COLO668 (cell line): Measurements from ENCODE around the gene MSI2.

Experiments used
- DNase-seq: peaks from one replicate; lab custom pipeline; 2025; ENCODE audit not compliant: unreplicated experiment; lab: John Stamatoyannopoulos, UW

Gene MSI2

DNA sequence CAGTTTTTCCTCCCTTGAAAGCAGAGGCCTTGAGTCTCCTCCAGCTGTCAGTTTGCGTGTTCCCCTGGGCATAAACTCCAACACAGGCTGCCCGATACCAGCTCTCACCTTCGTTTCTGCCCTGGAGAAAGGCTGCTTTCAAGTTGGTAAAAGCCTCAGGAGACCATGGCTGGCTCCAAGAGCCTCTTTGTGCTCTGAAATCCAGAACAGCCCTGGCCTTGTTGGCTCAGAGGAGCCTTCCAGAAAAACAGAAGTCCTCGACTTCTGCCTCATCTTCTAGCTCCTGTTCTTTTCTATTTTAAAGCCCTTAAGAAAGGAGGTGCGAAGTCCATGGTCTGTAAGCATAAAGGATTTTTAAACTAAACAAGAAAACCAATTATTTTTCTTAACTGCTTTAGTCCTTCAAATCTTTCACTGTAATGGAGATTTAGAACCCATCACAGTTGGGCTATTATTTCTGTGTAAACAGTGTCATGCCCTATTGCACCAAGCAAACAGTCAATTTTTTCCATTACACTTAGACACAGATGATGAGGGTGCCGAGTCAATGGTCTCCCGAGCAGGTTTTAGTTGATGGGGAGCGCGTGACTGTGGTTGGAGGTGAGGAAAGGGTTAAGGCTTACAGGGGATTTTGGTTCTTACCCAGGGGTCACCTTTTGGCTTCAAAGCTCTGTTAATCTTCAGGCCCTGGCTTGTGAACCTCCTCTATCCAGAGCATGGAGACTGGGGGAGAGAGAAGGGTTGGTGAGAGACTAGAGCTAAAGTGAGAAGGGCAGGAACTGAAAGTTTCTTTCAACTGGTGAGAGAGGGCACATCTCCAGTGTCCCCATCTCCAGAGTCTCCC is 212.8 kb downstream of the MSI2 start:
- peak; percentile 37 for DNase-seq

DNA sequence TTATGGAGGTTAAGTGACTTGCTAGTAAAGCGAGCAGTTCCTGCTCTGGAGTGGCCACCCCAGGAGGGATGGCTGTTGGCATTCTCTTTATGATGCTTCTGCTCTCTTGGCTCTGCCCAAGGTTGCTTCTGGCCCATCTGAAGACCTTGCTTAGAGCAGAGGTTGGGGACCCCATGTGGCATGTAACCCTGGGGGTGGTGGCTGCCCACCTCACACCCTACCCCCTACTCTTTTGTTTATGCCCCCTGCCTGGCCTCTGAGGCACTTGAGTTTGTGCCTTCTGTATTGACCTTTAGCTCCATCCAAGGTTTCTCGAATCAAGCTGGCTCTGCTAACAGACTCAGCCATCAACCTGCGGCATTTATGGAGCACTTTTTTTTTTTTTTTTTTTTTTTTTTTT is 214.6 kb downstream of the MSI2 start:
- no peak for DNase-seq

DNA sequence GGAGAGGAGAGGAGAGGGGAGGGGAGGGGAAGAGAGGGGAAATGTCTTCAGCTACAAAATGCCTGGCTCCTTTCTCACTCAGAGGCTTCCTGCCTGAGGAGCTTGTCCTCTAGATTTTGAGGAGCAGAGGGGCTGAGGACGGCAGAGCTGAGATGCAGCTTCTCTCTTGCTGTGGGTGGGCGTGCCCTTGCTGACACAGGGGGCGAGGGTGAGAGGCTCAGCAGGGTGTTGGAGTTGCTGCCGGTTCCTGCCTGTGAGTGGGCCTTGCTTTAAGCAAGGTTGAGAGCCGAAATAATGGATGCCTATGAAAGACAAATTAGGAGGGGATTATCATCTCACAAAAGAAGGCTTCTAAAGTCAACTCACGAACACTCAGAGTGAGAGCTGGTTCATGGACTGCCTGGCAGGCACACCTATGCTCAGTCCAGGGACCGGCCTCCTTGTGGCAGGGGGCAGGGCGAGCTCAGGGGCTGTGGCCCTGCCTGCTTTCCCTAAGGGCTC is 215.6 kb downstream of the MSI2 start:
- no peak for DNase-seq

DNA sequence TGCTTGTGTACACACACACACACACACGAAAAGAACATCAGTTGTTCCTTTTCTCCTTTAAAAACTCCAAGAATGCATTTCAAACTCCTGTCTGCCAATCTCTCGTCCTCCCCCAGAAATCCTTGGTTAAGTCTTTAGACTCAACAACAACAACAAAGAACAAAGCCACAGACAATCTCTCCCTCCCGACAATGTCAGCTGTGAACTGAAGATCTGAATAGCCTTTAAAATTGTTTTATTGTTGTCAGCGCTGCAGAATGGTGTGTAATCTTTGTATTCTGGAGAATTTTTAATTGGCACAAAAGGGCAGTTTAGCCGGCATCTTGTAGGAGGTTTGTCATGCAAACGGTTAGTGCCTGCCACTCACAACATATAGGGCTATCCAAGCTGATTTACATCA is 219.5 kb downstream of the MSI2 start:
- no peak for DNase-seq

DNA sequence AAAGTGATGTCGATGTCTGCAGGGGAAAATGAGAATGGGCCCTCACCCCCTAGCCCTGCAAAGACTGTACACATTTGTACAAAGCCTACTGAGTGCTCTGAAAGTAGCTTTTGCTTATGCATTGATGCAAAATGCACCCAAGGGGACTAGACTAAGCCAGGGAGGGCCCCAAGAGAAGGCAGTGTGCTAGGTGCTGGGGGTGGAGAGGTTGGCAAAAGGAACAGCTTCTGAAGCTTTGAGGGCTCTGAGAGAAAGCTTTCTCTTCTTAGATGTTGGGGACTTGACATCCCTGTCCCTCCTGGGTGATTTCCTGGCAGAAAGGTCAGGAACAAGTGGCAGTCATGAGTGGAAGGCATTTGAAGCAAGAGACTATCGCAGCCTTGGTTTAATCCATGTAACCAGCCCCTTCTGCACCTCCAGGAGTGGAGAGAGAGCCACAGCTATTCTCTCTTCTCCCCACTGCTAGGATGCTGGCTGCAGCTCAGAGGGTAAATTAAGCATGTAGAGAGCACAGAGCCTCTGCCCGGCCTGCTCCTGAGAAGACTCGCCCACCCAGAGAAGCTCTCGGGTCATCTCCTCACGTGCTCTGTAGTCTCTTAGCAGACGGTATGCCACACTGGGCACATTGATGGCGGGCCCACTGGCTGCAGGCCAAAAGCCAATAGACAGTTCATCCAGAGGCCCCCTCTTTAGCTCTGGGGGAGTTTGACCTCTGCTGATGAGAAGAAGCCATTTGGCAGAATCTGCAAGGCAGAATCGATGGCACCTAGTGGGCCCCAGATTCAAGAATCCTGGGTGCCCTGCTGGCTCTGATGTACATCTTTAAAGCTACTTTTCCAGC is 221.4 kb downstream of the MSI2 start:
- no peak for DNase-seq

DNA sequence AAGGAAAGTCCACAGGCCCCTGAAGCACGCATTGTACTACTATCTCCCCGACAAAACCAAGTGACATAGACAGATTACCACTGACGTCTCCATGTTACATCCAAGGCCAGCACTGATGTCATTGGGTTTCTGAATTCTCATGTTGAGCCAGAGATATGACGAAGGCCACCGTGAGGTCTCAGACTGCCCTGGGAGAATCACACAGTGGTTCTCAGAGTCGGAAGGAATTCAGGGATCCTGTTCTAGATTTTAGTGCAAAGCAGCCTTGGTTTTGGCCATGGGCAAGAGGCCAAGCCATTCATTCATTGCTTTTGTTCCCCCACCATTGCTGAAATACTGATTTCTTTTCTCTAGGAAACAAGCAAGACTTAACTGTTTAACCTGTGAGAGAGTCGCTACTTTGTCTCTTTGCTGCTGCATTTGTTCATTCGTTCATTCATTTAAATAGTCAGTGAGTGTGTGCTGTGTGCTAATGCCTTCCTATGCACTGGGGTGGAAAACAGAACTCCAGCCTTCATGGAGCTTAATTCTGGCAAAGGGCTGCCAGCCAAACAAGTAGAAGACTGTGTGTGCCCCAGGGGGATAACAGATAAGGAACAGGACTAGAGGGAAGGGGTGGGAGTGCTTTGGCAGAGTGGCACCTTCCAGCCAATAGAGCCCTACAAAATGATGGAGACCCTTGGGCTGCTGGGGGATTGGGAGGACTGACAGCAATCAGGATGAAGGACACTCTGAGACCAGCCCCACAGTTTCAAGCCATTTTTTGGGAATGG is 222.3 kb downstream of the MSI2 start:
- no peak for DNase-seq

DNA sequence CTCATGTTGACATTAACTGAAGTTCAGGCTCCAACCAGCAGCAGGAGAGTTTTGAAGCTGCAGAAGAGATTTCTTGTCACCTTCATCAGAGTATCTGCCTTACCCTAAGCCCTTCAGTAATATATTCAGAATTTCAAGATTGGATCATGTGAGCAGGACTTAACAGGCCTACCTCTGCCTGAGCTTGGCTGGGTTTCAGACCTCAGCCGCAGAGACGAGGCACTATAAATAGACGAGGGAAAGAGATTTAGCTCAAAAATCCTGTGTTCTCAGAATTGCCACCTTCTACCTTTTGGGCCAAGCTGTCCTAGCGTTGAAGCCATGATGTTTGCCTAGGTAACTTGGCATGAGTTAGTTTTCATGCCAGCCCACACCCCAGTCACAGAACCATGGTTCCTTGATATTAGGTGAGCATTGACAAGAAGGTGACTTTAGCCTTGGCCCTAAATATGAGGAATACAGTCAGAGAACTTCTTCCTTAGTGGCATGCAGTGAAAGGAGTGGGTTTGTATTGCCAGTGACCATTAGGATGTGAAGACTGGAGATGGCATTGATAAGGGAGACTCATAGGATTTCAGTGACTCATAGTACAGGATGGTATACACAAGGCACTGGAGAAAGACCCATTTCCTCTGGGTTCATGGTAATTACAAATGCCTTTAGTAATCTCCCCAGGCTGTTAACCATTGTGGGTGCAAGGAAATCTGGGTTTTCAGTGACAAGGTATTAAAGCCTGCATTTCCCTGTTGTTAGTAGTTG is 224.3 kb downstream of the MSI2 start:
- DNase-seq, result no peak

DNA sequence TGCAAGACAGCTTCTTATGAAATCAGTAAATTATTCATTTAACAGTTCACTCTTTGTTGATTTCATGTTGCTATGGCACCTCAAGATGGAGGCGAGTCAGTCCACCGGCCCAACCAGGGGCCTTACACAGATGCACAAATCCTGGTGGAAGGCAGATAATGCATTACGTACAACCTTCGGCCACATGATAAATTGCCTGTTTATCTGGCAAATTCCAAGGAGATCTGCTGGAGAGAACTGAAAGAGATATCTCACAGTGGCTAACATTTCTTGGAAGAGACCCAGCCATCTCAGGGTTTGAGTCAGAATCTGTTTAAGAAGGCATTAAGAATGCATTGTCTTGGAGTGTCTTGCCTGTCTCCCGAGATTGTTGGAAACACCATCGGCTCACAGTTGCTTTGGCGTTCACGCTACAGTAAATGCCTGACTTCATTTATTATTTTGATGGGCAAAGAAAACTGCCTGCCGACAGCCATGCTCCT is 225.6 kb downstream of the MSI2 start:
- DNase-seq, result no peak

DNA sequence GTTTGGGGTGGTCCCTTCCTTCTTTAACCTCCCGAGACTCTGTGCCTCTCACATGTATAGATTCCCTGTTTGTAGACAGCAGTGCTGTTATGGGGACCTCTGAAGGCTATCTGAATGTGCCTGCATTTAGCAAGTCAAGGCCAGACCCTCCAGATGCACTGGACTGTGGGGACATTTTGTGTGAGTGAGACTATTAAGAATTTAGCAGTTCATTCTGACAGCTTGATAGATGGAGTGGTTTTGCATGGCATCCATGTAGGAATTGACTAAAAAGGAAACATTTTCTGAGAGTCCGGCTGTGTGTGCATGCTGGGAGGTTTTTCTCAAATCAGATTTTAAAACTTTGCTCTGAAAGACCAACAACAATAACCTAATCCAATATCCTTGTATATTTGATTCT is 226.3 kb downstream of the MSI2 start:
- DNase-seq, result no peak

DNA sequence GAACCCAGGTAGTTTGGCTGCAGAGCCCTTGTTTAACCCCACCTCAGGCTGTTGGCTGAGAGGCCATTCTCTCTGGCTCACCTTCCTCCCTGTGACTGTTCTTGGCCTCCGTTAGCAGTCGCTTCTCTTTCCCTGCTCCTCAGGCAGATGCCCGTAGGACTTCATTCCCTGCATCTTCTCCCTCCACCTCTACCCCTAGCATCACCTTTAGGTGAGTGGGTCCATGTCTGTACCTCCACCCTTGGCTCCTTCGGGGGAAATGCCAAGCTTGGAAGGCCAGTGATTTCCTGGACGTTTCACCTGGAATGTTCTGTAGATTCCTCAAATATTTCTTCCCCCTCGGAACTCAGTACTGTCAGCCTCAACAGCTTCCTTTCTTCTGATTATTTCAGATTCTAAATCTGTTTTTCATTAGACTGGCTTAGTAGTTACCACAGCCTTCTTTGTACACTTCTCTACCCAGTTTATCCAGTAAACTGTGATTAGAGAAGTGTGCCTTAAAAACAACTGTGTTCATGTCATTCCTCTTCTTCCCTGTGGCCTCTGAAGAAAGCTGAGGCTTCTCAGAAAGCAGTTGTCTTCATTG is 227.9 kb downstream of the MSI2 start:
- DNase-seq, result no peak

DNA sequence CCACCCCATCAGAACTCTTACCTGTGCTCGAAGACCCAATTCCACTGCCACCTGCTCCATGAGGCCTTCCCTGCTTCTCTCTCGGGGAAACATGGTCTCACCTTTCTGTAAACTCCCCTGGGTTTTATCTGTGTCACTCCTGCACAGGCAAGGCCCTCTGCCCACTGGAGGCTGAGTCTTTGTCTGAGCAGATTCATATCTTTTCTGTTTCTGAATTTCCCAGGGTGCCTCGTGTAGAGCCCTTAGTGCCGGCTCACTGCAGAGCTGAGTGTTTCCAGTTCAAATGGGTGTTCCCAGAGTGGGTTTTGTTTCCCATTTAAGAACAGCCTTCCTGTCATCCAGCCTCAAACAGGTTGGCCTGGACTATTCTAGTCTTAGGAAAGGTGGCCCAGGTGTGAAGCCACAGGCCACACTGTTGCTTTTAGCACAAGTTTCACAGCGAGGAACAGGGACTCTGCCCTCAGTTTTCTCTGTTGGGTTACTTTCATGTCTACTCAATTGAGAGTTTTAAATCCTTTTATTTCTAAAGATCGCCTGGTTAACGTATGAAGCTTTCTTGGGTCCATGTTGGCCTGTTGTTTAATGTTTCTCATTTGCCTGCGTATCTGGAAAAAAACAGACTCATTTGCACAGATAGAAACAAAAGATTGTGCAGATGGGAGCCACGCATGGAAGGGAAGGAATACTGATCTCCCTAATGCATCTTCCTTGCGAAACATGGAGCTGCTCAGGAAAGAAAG is 228.7 kb downstream of the MSI2 start:
- no peak for DNase-seq

DNA sequence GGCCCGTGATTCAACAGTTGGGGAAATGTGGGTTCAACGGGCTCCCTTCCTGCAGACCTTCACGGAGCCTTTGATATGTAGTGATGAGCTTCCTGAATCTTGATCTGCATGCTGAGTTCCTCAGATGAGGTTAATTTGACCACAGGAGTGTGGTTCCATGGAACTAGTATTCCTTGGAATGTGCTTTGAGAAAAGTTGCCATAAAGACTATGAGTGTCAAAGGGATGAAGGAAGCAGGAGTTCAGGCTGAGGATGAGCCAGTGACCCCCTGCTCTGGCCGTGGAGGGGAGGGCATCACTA is 229.2 kb downstream of the MSI2 start:
- DNase-seq, result no peak

DNA sequence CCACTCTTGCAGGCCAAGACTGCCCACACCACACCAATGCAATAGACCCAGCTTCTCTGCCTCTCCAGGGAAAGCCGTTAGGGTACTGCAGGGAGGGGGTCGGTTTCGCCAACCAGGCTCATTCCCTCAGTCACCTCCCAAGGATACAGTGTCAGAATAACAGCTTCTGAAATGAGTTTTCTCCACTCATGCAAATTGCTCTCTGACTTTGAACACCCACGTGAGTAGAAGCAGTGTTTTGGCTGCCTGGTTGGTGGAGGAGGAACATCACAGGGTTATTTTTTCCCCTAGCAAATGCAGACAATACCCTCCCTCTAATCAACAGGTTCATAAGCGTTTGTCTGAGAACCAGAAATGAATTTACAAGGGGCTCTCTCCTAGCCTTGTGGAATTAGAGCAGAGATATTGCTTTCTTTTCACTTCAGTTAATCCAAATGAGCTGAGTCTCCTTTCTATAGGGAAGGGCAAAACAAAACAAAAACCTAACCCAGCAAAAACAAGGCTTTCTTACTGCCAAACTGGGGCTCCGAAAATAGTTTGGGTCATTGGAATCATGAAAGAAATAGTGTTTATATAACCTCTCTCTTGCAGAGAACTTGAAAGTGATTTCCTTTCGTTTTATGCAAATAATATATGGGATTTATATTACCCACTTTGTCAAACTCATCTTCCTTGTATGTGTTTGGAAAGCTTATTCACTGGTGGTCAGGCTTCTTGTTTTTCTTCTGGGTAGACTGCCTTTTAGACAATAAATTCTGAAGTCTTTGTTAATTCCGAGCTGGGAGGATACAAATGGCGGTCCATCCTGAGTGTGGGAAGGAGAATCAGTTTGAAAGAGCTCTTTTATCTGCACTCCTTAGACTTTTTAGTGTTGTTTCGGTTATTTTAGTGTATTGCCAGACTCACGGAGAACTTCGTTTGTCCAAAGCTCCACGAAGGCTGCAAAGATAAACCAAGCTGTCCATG is 229.9 kb downstream of the MSI2 start:
- DNase-seq, result no peak

DNA sequence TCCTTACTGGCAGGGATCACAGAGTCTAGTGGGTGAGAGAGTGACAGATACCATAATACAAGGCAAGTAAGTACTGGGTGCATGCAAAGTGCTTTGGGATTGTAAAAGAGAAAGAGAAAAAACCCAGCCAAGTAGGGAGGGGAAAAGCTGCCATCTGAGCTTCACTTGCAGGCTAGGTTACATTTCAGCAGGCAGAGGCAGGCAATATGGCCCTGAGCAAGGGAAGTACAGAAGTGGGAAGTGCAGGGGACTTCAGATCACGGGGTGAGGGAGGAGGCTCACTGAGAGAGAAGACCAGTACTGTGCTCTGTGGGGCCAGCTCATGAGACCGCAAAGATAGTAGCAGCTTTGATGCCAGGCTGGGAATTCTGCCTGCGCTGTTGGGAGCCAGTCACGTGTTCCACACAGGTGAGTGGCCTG is 230.6 kb downstream of the MSI2 start:
- DNase-seq, result no peak

DNA sequence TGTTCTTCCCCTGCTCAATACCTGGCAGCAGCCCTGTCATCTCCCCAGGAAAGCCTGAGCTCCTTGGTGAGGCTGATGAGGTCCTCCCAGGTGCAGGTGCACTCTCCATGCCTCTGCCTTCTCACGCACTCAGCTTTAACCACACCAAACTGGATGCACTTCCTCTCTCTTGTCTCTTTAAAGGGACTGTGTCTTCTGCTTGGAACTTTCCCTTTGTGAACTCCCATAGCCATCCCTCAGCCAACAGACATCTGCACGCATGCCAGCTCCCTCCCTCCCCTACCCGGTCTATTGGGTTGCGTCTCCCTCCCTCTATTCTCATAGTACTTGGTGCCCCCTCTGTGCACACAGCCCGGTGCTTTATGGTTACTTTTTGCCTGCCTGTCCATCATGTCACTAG is 231.2 kb downstream of the MSI2 start:
- no peak for DNase-seq

DNA sequence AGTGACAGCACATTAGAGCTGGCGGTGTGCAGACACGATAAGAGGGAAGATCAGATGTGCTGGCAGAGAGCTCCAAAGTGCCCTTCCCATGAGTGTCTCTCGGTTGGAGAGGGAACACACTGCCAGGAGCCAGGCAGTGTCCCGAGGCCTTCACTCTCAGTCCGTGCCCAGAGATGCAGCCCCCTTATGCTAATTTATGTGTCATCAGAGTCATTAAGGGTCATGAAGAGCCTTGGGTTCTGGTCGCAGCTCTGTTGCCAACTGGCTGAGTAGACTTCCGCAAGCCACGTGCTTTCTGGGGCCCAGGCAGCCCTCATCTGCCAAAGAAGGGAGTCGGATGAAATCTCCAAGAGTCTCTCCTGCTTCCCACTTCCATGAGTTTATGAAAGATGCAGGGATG is 232.5 kb downstream of the MSI2 start:
- DNase-seq, result no peak

DNA sequence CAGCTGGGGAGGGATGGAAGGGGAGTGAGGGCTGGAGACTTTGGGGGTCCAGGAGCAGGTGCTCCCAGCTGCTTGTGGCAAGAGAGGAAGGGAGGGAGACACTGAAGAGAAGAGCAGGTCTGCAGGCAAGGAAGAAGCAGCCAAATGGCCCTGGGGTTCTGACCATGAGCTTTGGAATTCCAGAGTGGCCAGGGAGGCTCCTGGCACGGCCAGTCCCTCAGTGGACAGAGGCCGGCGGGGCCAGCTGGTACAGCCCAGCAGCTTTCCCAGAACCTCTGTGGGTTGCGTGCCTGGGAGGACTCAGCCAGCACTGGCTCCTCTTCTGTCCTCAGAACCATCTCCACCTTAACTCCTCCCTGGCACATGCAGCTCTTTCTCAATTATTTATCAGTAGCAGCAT is 233.0 kb downstream of the MSI2 start:
- no peak for DNase-seq

DNA sequence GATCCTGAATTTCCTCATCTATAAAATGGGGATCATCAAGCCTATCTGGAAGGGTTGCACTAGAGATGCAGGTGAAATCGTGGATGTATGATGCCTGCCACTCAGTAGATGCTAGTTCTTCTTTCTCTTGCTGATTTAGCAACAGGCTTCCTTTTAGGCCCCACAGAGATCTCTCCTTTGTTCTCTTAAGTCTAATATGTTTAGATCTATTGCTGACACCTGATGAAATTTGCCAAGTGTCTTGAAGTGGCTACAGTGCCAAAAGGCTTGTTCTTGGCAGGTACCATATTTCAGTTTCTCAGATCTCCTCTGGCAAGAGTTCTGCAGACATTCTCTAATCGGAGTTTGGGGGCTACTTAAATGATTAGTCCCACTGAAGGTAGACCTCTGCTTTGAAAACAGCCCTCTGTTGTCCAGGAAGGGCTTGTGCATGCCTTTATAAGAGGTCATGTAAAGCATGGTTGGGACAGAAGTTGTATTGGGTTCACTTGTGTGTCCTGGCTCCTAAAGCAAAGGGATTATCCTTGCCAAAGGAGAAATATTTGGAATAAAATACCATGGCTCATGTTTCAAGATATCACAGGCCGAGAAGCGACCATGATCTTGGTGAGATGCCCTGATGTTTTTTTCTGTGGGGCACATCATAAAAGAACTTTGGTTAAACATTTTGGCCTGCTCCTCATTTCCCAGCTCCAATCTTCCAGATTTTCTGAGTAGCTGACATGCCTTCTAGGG is 234.0 kb downstream of the MSI2 start:
- DNase-seq, result no peak
